Endothelial cell of umbilical vein (primary cell): ENCODE results near the gene MTHFR. TPM values are rescaled to one million over a fixed set of nuclear protein-coding genes. Genes with fewer than 3 reads are reported as not detected.

Source experiments
- BruUV-seq: library from RNA; stranded (reverse); fragments of 400-500 nt; replicated peaks from 2 replicates; lab custom pipeline; 2021; lab: Mats Ljungman, UMichigan
- CTCF ChIA-PET: fragments of 300-600, 350-600 bp; sonication (Branson Sonifier 250); formaldehyde crosslinking; loops from one replicate; lab custom pipeline; 2021; ENCODE audit warnings: antibody characterized with exemption, inconsistent platforms; lab: Charles Lee
- POLR2A ChIA-PET: fragments of 300-600, 350-600 bp; sonication (Branson Sonifier 250); formaldehyde crosslinking; loops from one replicate; lab custom pipeline; 2021; ENCODE audit warnings: antibody characterized with exemption, inconsistent platforms; lab: Charles Lee
- DNase-seq: peaks from one replicate; pipeline ENCODE4 v3.0.0-alpha.2; 2011; ENCODE audit warnings: low read depth, low spot score
- FAIRE-seq: peaks from 2 replicates; lab custom pipeline; 2011; peaks lifted over from hg19 to GRCh38; lab: Jason Lieb, UNC
- H2AFZ ChIP-seq: 2 replicates; pipeline ENCODE4 v1.6.0; 2012; ENCODE audit warnings: low read depth, low read length, control low read depth, inconsistent platforms
- H3K27ac ChIP-seq: 2 replicates; pipeline ENCODE4 v1.5.1; 2011; ENCODE audit warnings: low read depth, mild to moderate bottlenecking, control low read depth, low read length, moderate library complexity; ENCODE audit not compliant: insufficient read depth
- H3K27me3 ChIP-seq, 2 experiments: 2 replicates each; pipeline versions ENCODE4 v1.6.0 to v1.6.1; 2011; ENCODE audit warnings: low read length in 2 of 2, mixed read lengths in 1 of 2; ENCODE audit not compliant: control insufficient read depth in 2 of 2, insufficient read depth in 2 of 2
- H3K36me3 ChIP-seq, 2 experiments: 2 replicates in 1 of 2; 3 replicates in 1 of 2; pipeline ENCODE4 v1.5.1; 2011; ENCODE audit warnings: low read length in 2 of 2, mild to moderate bottlenecking in 1 of 2, moderate library complexity in 1 of 2; ENCODE audit not compliant: control insufficient read depth in 2 of 2, insufficient read depth in 2 of 2; ENCODE audit errors: extremely low read depth in 1 of 2
- H3K4me1 ChIP-seq: 3 replicates; pipeline ENCODE4 v1.5.1; 2011; ENCODE audit warnings: mild to moderate bottlenecking, low read length; ENCODE audit not compliant: control insufficient read depth, insufficient read depth; ENCODE audit errors: extremely low read depth
- H3K4me2 ChIP-seq: 2 replicates; pipeline ENCODE4 v1.6.1; 2011; ENCODE audit warnings: low read length, control low read depth, mixed read lengths; ENCODE audit not compliant: insufficient read depth
- H3K4me3 ChIP-seq, 3 experiments: fragments of 200-600 bp in 1 of 3; sonication (generic), shearing (Covaris generic) in 1 of 3; replicated peaks in 1 of 3; 2 replicates each; pipeline ENCODE4 v1.5.1; 2011 to 2016; ENCODE audit warnings: control low read depth in 3 of 3, low read length in 3 of 3, mild to moderate bottlenecking in 2 of 3, inconsistent platforms in 1 of 3, low read depth in 1 of 3, moderate library complexity in 1 of 3; ENCODE audit not compliant: insufficient read depth in 1 of 3
- H3K79me2 ChIP-seq: 2 replicates; pipeline ENCODE4 v1.6.0; 2012; ENCODE audit warnings: low read length, inconsistent platforms; ENCODE audit not compliant: control insufficient read depth, insufficient read depth
- H3K9ac ChIP-seq: replicated peaks from 2 replicates; pipeline ENCODE3; 2011; ENCODE audit warnings: low read length, control low read depth; ENCODE audit not compliant: insufficient read depth; ENCODE audit errors: extremely low read depth
- H3K9me1 ChIP-seq: replicated peaks from 3 replicates; pipeline ENCODE4 v1.6.0; 2011; ENCODE audit warnings: mild to moderate bottlenecking, low read length; ENCODE audit not compliant: control insufficient read depth, insufficient read depth; ENCODE audit errors: extremely low read depth
- H3K9me3 ChIP-seq: replicated peaks from 2 replicates; pipeline ENCODE4 v1.5.1; 2012; ENCODE audit warnings: low read length, inconsistent platforms; ENCODE audit not compliant: control insufficient read depth, insufficient read depth
- H4K20me1 ChIP-seq: replicated peaks from 2 replicates; pipeline ENCODE3; 2011; ENCODE audit warnings: mild to moderate bottlenecking, low read length; ENCODE audit not compliant: control insufficient read depth, insufficient read depth; ENCODE audit errors: extremely low read depth
- EZH2 ChIP-seq: IDR thresholded peaks from 2 replicates; pipeline ENCODE4 v1.6.1; 2012; ENCODE audit warnings: borderline replicate concordance, low read depth, mild to moderate bottlenecking, moderate library complexity, low read length, inconsistent platforms; ENCODE audit not compliant: severe bottlenecking
- FOS ChIP-seq: IDR thresholded peaks from 2 replicates; pipeline ENCODE4 v1.6.1; 2011; ENCODE audit warnings: mild to moderate bottlenecking, low read length, moderate library complexity, borderline replicate concordance; ENCODE audit not compliant: insufficient read depth
- GATA2 ChIP-seq: IDR thresholded peaks from 2 replicates; pipeline ENCODE4 v1.7.0; 2011; ENCODE audit warnings: low read depth, mild to moderate bottlenecking, moderate library complexity, mixed read lengths, low read length; ENCODE audit not compliant: insufficient read length, insufficient read depth
- JUN ChIP-seq: IDR thresholded peaks from 2 replicates; pipeline ENCODE4 v1.6.1; 2011; ENCODE audit warnings: borderline replicate concordance, low read depth; ENCODE audit not compliant: insufficient read length, insufficient read depth
- MYC ChIP-seq: IDR thresholded peaks from one replicate; pipeline ENCODE4 v1.6.1; 2011; ENCODE audit warnings: mild to moderate bottlenecking, low read depth, low read length
- POLR2A ChIP-seq: IDR thresholded peaks from 2 replicates; pipeline ENCODE4 v1.6.1; 2012; ENCODE audit warnings: low read depth, mild to moderate bottlenecking, control low read depth, low read length
- POLR2AphosphoS5 ChIP-seq: IDR thresholded peaks from 2 replicates; pipeline ENCODE4 v1.6.1; 2012; ENCODE audit warnings: low read depth, mild to moderate bottlenecking, control low read depth, low read length, moderate library complexity; ENCODE audit not compliant: insufficient read depth
- dilution Hi-C: fragments of 300-500 bp; cut with MboI; formaldehyde crosslinking; loops from one replicate; pipeline ENCODE4 v1.15.0; 2019; ENCODE audit warnings: low sequenced_read_pairs; ENCODE audit not compliant: extremely low pct_ligation_motif_present
- intact Hi-C: fragments of 100-400 bp; cut with micrococcal nuclease; formaldehyde crosslinking; loops from one replicate; pipeline ENCODE4 v1.10.0; 2022
- polyA plus RNA-seq, 4 experiments: library from polyadenylated mRNA; depleted of rRNA in 3 of 4; stranded (reverse) in 3 of 4; unstranded in 1 of 4; fragments of >200 nt; gene quantifications; 2 replicates each; pipeline versions ENCODE4 v1.2.1 to v1.2.3, GENCODE V29; 2011 to 2012; ENCODE audit warnings: missing spikeins in 1 of 4
- total RNA-seq: library from RNA; stranded (reverse); gene quantifications from 2 replicates; pipeline ENCODE4 v1.2.3, GENCODE V29; 2021
- TF ChIP-seq, protein P1 (sequence below), 2 donors: IDR thresholded peaks; 1 replicate in 1 of 2; 2 replicates in 1 of 2; pipeline ENCODE4 v1.5.1; 2011; ENCODE audit warnings: low read length in 2 of 2, mild to moderate bottlenecking in 2 of 2, moderate library complexity in 2 of 2, control low read depth in 1 of 2, inconsistent platforms in 1 of 2, low read depth in 1 of 2; ENCODE audit not compliant: insufficient read depth in 1 of 2; ENCODE audit errors: extremely low read depth in 1 of 2
- TF ChIP-seq, protein P2 (sequence below): IDR thresholded peaks from 2 replicates; pipeline ENCODE4 v1.6.1; 2011; ENCODE audit not compliant: insufficient read depth, insufficient read length

Gene MTHFR
- total and polyA plus RNA-seq, 2 donors (not counting 3 experiments of a cell fraction or from before 2014, with no cell fraction given): 13.8 to 25.3 TPM

DNA sequence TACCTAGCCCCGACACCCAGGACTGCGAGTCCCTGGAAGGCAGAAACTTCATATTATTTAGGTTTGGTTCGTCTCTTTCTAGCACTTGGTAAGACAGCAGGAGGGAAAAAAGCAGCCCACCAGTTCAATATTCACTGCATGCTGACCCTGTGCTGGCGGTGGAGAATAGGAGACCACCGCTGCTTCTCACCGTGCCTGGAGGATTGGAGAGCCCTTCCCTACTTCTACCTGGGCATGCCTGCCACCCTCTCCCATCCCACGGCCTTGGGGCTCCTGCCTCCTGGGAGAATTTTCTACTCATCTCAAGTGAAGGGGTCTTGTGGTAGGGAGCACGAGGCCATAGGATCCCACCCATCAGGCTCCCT, 5.4 kb downstream of the MTHFR start:
- Histone ChIP-seq H3K36me3 (peaks cover 2 to 18% of the 10 kb centered on the region in 2 experiments), H4K20me1 (no peaks in the 10 kb centered on the region), H3K79me2 (peaks cover 3% of the 10 kb centered on the region), H3K4me3 (no peak overlapping the region), H2AFZ (no peak overlapping the region), H3K9me3 (no peaks in the 10 kb centered on the region), H3K4me2 (no peak overlapping the region), H3K9ac (no peak overlapping the region), H3K27ac (no peak overlapping the region), H3K4me1 (peaks cover 55% of the 10 kb centered on the region), H3K27me3 (no peaks in the 10 kb centered on the region), H3K9me1 (no peaks in the 10 kb centered on the region)
- CTCF ChIA-PET: no interaction called here
- no peak for TF ChIP-seq POLR2AphosphoS5
- no peak for TF ChIP-seq JUN
- no peak for TF ChIP-seq MYC
- no peak for TF ChIP-seq EZH2
- TF ChIP-seq GATA2: no peak
- no peak for TF ChIP-seq POLR2A
- TF ChIP-seq FOS: no peak
- TF ChIP-seq, protein P1, sequence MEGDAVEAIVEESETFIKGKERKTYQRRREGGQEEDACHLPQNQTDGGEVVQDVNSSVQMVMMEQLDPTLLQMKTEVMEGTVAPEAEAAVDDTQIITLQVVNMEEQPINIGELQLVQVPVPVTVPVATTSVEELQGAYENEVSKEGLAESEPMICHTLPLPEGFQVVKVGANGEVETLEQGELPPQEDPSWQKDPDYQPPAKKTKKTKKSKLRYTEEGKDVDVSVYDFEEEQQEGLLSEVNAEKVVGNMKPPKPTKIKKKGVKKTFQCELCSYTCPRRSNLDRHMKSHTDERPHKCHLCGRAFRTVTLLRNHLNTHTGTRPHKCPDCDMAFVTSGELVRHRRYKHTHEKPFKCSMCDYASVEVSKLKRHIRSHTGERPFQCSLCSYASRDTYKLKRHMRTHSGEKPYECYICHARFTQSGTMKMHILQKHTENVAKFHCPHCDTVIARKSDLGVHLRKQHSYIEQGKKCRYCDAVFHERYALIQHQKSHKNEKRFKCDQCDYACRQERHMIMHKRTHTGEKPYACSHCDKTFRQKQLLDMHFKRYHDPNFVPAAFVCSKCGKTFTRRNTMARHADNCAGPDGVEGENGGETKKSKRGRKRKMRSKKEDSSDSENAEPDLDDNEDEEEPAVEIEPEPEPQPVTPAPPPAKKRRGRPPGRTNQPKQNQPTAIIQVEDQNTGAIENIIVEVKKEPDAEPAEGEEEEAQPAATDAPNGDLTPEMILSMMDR (IDR thresholded peaks at IDR 0.05; ENCODE audit: extremely low read depth in 1 of 2, insufficient read depth in 1 of 2, low read depth in 1 of 2, low read length in 2 of 2): no peak
- TF ChIP-seq, protein P2, sequence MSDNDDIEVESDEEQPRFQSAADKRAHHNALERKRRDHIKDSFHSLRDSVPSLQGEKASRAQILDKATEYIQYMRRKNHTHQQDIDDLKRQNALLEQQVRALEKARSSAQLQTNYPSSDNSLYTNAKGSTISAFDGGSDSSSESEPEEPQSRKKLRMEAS: no peak
- intact Hi-C loops (loop anchor here (10.0 kb wide), 1 partner anchor 526 kb away; the partner anchor contains the start of gene UBIAD1), dilution Hi-C loops (no loop called here)
- POLR2A ChIA-PET: no interaction called here
- no TSS peak for BruUV-seq
- DNase-seq: no peak
- no peak for FAIRE-seq
